ENCODE results near the gene RAB27A. TPM values are rescaled to one million over a fixed set of nuclear protein-coding genes. Genes with fewer than 3 reads are reported as not detected.

RAB27A gene
- total and polyA plus RNA-seq, 2 of the 13 experiments (the other 11 are each of a cell fraction or from before 2014, with no cell fraction given), result 3.4 to 8.1 TPM

- TF ChIP-seq MED13 (CRISPR knock-in tag; IDR thresholded peaks at IDR 0.05) (no peak), ZNF770 (CRISPR knock-in tag; IDR thresholded peaks at IDR 0.05) (no peak)
These were observed 58.2 kb downstream of the RAB27A start (continued) for GRCh38 chr15:55231455-55231854.

GRCh38 chr15:55230953-55231352 lies 58.7 kb downstream of the RAB27A start:
- Histone ChIP-seq H3K4me2 (ENCODE audit: low read depth, low read length) (no peak overlapping the region), H3K27ac (ENCODE audit: extremely low read length, insufficient read depth, low read length) (no peak overlapping the region), H3K4me1 (ENCODE audit: insufficient read depth, low read length) (peaks cover 26% of the 10 kb centered on the region), H2AFZ (ENCODE audit: low read length) (no peak overlapping the region), H3K36me3 (replicated peaks in 1 of 2; ENCODE audit: control insufficient read depth in 1 of 2, insufficient read depth in 2 of 2, low read length in 2 of 2) (no peaks in the 10 kb centered on the region), H3K27me3 (ENCODE audit: control insufficient read depth in 1 of 2, insufficient read depth in 2 of 2, low read length in 2 of 2) (no peaks in the 10 kb centered on the region), H3K4me3 (replicated peaks in 1 of 3; ENCODE audit: insufficient read depth in 1 of 3, low read depth in 2 of 3, low read length in 3 of 3) (no peak overlapping the region), H3K79me2 (ENCODE audit: insufficient read depth, low read length) (no peaks in the 10 kb centered on the region), H4K20me1 (ENCODE audit: insufficient read depth, low read length) (no peaks in the 10 kb centered on the region), H3K9me3 (ENCODE audit: low read length) (no peaks in the 10 kb centered on the region), H3K9ac (ENCODE audit: insufficient read depth, low read depth, low read length) (no peak overlapping the region)
- 100% methylated on average over 1 of the region's 1 CpG for WGBS (ENCODE audit: low lambda C conversion rate)
- ChIA-PET CTCF (ENCODE audit: low intra/inter-chr PET ratio, low total read pairs) (no interaction called here), POLR2A (no interaction called here)
- TF ChIP-seq MBNL3 (CRISPR knock-in tag; conservative IDR thresholded peaks at IDR 0.05), result no peak
- FAIRE-seq, result no peak
- no peak for ATAC-seq
- BruUV-seq (replicated peaks), result no TSS peak
- in situ Hi-C loops (cut with HindIII; ENCODE audit: extremely low pct_ligation_motif_present, low pct_unique_long_range_greater_than_20kb), result no loop called here
- DNase-seq (ENCODE audit: low spot score), result no peak
- intact Hi-C loops (cut with micrococcal nuclease; ENCODE audit: unreplicated experiment), result no loop called here

DNA sequence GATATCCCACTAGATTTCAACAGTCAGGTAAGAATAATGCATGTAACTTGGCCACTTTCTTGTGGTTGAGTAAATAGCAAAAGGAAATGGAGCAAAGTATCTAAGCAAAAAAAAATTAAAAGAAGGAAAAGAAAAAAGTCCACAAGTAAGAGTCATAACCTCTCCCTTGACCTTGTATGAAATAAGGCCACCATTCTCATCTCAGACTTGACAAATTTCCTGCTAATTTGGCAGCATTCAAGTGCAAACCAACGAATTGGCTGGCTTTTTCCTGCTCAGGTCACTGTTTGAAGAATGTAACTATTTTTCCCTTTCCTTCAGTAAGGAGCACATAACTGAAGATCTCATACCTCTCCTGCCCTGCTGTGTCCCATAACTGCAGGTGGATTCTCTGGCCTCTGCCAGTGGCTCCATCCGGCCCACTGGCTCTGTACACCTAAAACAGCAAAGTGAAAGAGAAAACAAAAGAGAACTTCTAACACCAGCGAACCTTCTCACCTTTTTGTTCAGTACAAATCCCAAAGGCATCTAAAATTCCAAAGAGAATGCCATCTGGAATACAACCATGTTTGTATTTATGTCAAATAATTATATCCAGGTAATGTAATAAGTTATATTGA lies 59.5 kb downstream of the RAB27A start:
- in situ Hi-C loops (cut with HindIII; ENCODE audit: extremely low pct_ligation_motif_present, low pct_unique_long_range_greater_than_20kb), result no loop called here
- Histone ChIP-seq H2AFZ (ENCODE audit: low read length) (no peak overlapping the region), H3K27ac (ENCODE audit: extremely low read length, insufficient read depth, low read length) (no peak overlapping the region), H3K9ac (ENCODE audit: insufficient read depth, low read depth, low read length) (no peak overlapping the region), H3K36me3 (replicated peaks in 1 of 2; ENCODE audit: control insufficient read depth in 1 of 2, insufficient read depth in 2 of 2, low read length in 2 of 2) (no peaks in the 10 kb centered on the region), H4K20me1 (ENCODE audit: insufficient read depth, low read length) (no peaks in the 10 kb centered on the region), H3K9me3 (ENCODE audit: low read length) (no peaks in the 10 kb centered on the region), H3K4me3 (replicated peaks in 1 of 3; ENCODE audit: insufficient read depth in 1 of 3, low read depth in 2 of 3, low read length in 3 of 3) (no peak overlapping the region), H3K4me2 (ENCODE audit: low read depth, low read length) (no peak overlapping the region), H3K4me1 (ENCODE audit: insufficient read depth, low read length) (peaks cover 26% of the 10 kb centered on the region), H3K79me2 (ENCODE audit: insufficient read depth, low read length) (no peaks in the 10 kb centered on the region), H3K27me3 (ENCODE audit: control insufficient read depth in 1 of 2, insufficient read depth in 2 of 2, low read length in 2 of 2) (no peaks in the 10 kb centered on the region)
- POLR2A ChIA-PET, result no interaction called here
- intact Hi-C loops (cut with micrococcal nuclease; ENCODE audit: unreplicated experiment), result no loop called here
- CTCF ChIA-PET (ENCODE audit: low intra/inter-chr PET ratio, low total read pairs), result no interaction called here
- BruUV-seq (replicated peaks), result no TSS peak
- no peak for FAIRE-seq
- 94% methylated on average over 3 of the region's 3 CpGs for WGBS (ENCODE audit: low lambda C conversion rate)
- ATAC-seq, result no peak
- DNase-seq (ENCODE audit: low spot score), result no peak
- TF ChIP-seq TIGD3 (CRISPR knock-in tag; IDR thresholded peaks at IDR 0.05; ENCODE audit: borderline replicate concordance) (no peak), SMAD3 (CRISPR knock-in tag; IDR thresholded peaks at IDR 0.05) (no peak), ELF4 (CRISPR knock-in tag; IDR thresholded peaks at IDR 0.05; ENCODE audit: borderline replicate concordance) (no peak), HMG20A (CRISPR knock-in tag; IDR thresholded peaks at IDR 0.05; ENCODE audit: borderline replicate concordance) (no peak), ZNF180 (CRISPR knock-in tag; IDR thresholded peaks at IDR 0.05; ENCODE audit: borderline replicate concordance, low read depth) (no peak), THRA (CRISPR knock-in tag; IDR thresholded peaks at IDR 0.05; ENCODE audit: borderline replicate concordance) (no peak)
- TF ChIP-seq, protein P1, sequence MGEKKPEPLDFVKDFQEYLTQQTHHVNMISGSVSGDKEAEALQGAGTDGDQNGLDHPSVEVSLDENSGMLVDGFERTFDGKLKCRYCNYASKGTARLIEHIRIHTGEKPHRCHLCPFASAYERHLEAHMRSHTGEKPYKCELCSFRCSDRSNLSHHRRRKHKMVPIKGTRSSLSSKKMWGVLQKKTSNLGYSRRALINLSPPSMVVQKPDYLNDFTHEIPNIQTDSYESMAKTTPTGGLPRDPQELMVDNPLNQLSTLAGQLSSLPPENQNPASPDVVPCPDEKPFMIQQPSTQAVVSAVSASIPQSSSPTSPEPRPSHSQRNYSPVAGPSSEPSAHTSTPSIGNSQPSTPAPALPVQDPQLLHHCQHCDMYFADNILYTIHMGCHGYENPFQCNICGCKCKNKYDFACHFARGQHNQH (CRISPR knock-in tag; IDR thresholded peaks at IDR 0.05), result no peak
